IMR-90 (cell line): ENCODE results near the gene STX2. TPM values are rescaled to one million over a fixed set of nuclear protein-coding genes. Genes with fewer than 3 reads are reported as not detected.

ENCODE experiments used
- ATAC-seq: fragments of 200-7000 bp; cut with Tn5 transposase; 2 replicates; pipeline ENCODE4 v1.9.1; 2020; ENCODE audit warnings: low read depth, mild to moderate bottlenecking, moderate library complexity
- BruUV-seq: library from RNA; stranded (reverse); fragments of 400-500 nt; replicated peaks from 2 replicates; lab custom pipeline; 2021; lab: Mats Ljungman, UMichigan
- CTCF ChIA-PET: fragments of 300-600 bp; formaldehyde crosslinking; extraction: SDS; loops from one replicate; lab custom pipeline; 2021; ENCODE audit warnings: antibody characterized with exemption; lab: Yijun Ruan, JAX
- POLR2A ChIA-PET: fragments of 300-600 bp; sonication (Branson Sonifier 250); formaldehyde crosslinking; loops from one replicate; lab custom pipeline; 2022; ENCODE audit warnings: antibody characterized with exemption; ENCODE audit not compliant: unreplicated experiment; lab: Charles Lee
- DNase-seq: peaks from one replicate; pipeline ENCODE4 v3.0.0; 2013
- H2AFZ ChIP-seq: replicated peaks from 2 replicates; pipeline ENCODE3; 2013; ENCODE audit warnings: low read length, mild to moderate bottlenecking; ENCODE audit not compliant: poor library complexity
- H2AK5ac ChIP-seq: 2 replicates; pipeline ENCODE4 v1.6.1; 2013; ENCODE audit warnings: low read depth, low read length, inconsistent platforms
- H2AK9ac ChIP-seq: replicated peaks from 2 replicates; pipeline ENCODE3; 2013; ENCODE audit warnings: mild to moderate bottlenecking, low read depth, low read length, moderate library complexity; ENCODE audit not compliant: poor library complexity
- H2BK120ac ChIP-seq: 2 replicates; pipeline ENCODE4 v1.6.1; 2013; ENCODE audit warnings: low read depth, low read length, inconsistent platforms
- H2BK15ac ChIP-seq: 3 replicates; pipeline ENCODE4 v1.6.1; 2013; ENCODE audit warnings: low read depth, low read length, inconsistent platforms
- H2BK20ac ChIP-seq: 2 replicates; pipeline ENCODE4 v1.6.1; 2013; ENCODE audit warnings: low read depth, mild to moderate bottlenecking, inconsistent platforms, low read length, moderate library complexity
- H2BK5ac ChIP-seq: 2 replicates; pipeline ENCODE4 v1.6.1; 2013; ENCODE audit warnings: mild to moderate bottlenecking, low read depth, low read length, inconsistent platforms; ENCODE audit not compliant: poor library complexity, severe bottlenecking
- H3K14ac ChIP-seq: replicated peaks from 2 replicates; pipeline ENCODE4 v1.6.1; 2013; ENCODE audit warnings: low read depth, low read length, inconsistent platforms
- H3K18ac ChIP-seq: 2 replicates; pipeline ENCODE4 v1.6.1; 2013; ENCODE audit warnings: low read depth, low read length, control low read depth
- H3K23ac ChIP-seq: 2 replicates; pipeline ENCODE4 v1.6.1; 2013; ENCODE audit warnings: low read depth, low read length, inconsistent platforms
- H3K27ac ChIP-seq: 2 replicates; pipeline ENCODE4 v1.5.1; 2013; ENCODE audit warnings: mild to moderate bottlenecking, control low read depth, low read length; ENCODE audit not compliant: insufficient read depth
- H3K27me3 ChIP-seq: 2 replicates; pipeline ENCODE4 v1.6.1; 2013; ENCODE audit warnings: low read length; ENCODE audit not compliant: control insufficient read depth, insufficient read depth
- H3K36me3 ChIP-seq: 2 replicates; pipeline ENCODE4 v1.6.1; 2013; ENCODE audit warnings: low read length, mixed read lengths; ENCODE audit not compliant: control insufficient read depth, insufficient read depth
- H3K4ac ChIP-seq: 2 replicates; pipeline ENCODE4 v1.6.1; 2013; ENCODE audit warnings: low read depth, low read length, inconsistent platforms
- H3K4me1 ChIP-seq: 2 replicates; pipeline ENCODE4 v1.6.1; 2013; ENCODE audit warnings: low read length, mixed read lengths; ENCODE audit not compliant: control insufficient read depth, insufficient read depth
- H3K4me2 ChIP-seq: 2 replicates; pipeline ENCODE4 v1.6.1; 2013; ENCODE audit warnings: low read depth, mild to moderate bottlenecking, control low read depth, low read length, moderate library complexity
- H3K4me3 ChIP-seq: 2 replicates; pipeline ENCODE4 v1.5.1; 2013; ENCODE audit warnings: low read depth, mild to moderate bottlenecking, control low read depth, low read length, moderate library complexity; ENCODE audit not compliant: insufficient read depth
- H3K56ac ChIP-seq: 2 replicates; pipeline ENCODE4 v1.6.1; 2013; ENCODE audit warnings: low read length, inconsistent platforms; ENCODE audit not compliant: insufficient read depth; ENCODE audit errors: extremely low read depth
- H3K79me1 ChIP-seq, 2 experiments: 2 replicates each; pipeline ENCODE4 v1.6.1; 2013; ENCODE audit warnings: low read length in 2 of 2, inconsistent platforms in 1 of 2, low read depth in 1 of 2
- H3K9ac ChIP-seq: 2 replicates; pipeline ENCODE4 v1.6.1; 2013; ENCODE audit warnings: low read depth, low read length, control low read depth
- H3K9me1 ChIP-seq: 2 replicates; pipeline ENCODE4 v1.6.1; 2013; ENCODE audit warnings: low read length, inconsistent platforms; ENCODE audit not compliant: insufficient read depth
- H3K9me3 ChIP-seq: 2 replicates; pipeline ENCODE4 v1.6.1; 2013; ENCODE audit warnings: low read length; ENCODE audit not compliant: control insufficient read depth, insufficient read depth
- H4K20me1 ChIP-seq: 2 replicates; pipeline ENCODE4 v1.6.1; 2013; ENCODE audit warnings: low read length, inconsistent platforms; ENCODE audit not compliant: insufficient read depth
- H4K5ac ChIP-seq: 2 replicates; pipeline ENCODE4 v1.6.1; 2013; ENCODE audit warnings: mild to moderate bottlenecking, low read depth, low read length, control low read depth
- H4K8ac ChIP-seq, 2 experiments: 2 replicates each; pipeline ENCODE4 v1.6.1; 2013; ENCODE audit warnings: low read depth in 2 of 2, low read length in 2 of 2, control low read depth in 1 of 2, inconsistent platforms in 1 of 2
- H4K91ac ChIP-seq: 2 replicates; pipeline ENCODE4 v1.6.1; 2013; ENCODE audit warnings: low read depth, low read length, inconsistent platforms; ENCODE audit not compliant: insufficient read depth
- BHLHE40 ChIP-seq: fragments of 150-350 bp; IDR thresholded peaks from 2 replicates; pipeline ENCODE4 v1.6.1; 2016; ENCODE audit warnings: mild to moderate bottlenecking, low read depth, low read length
- CEBPB ChIP-seq: IDR thresholded peaks from 2 replicates; pipeline ENCODE4 v1.6.1; 2012; ENCODE audit warnings: low read depth, low read length, improper control_type of control experiment
- CHD1 ChIP-seq: IDR thresholded peaks from 2 replicates; pipeline ENCODE4 v1.6.1; 2012; ENCODE audit warnings: low read depth, low read length, improper control_type of control experiment
- FOS ChIP-seq: fragments of 150-350 bp; IDR thresholded peaks from 2 replicates; pipeline ENCODE4 v1.6.1; 2016; ENCODE audit warnings: low read depth, low read length
- MAFK ChIP-seq: IDR thresholded peaks from 2 replicates; pipeline ENCODE4 v1.6.1; 2012; ENCODE audit warnings: low read depth, low read length, improper control_type of control experiment
- MAZ ChIP-seq: IDR thresholded peaks from 2 replicates; pipeline ENCODE4 v1.6.1; 2012; ENCODE audit warnings: low read depth, mild to moderate bottlenecking, low read length, improper control_type of control experiment, moderate library complexity, borderline replicate concordance
- MXI1 ChIP-seq: IDR thresholded peaks from 2 replicates; pipeline ENCODE4 v1.6.1; 2012; ENCODE audit warnings: low read depth, mild to moderate bottlenecking, low read length, moderate library complexity, borderline replicate concordance
- NFE2L2 ChIP-seq: fragments of 150-350 bp; IDR thresholded peaks from 2 replicates; pipeline ENCODE4 v1.6.1; 2016; ENCODE audit warnings: low read depth, mild to moderate bottlenecking, low read length
- POLR2A ChIP-seq: IDR thresholded peaks from 2 replicates; pipeline ENCODE4 v1.6.1; 2012; ENCODE audit warnings: mild to moderate bottlenecking, low read depth, low read length
- RAD21 ChIP-seq: IDR thresholded peaks from 2 replicates; pipeline ENCODE4 v1.6.1; 2012; ENCODE audit warnings: low read length, improper control_type of control experiment
- RCOR1 ChIP-seq: IDR thresholded peaks from 2 replicates; pipeline ENCODE4 v1.6.1; 2012; ENCODE audit warnings: mild to moderate bottlenecking, low read length, improper control_type of control experiment; ENCODE audit not compliant: insufficient replicate concordance
- RFX5 ChIP-seq: IDR thresholded peaks from 2 replicates; pipeline ENCODE4 v1.8.0; 2012; ENCODE audit warnings: low read depth, mild to moderate bottlenecking, low read length, moderate library complexity
- SMC3 ChIP-seq: fragments of 150-350 bp; IDR thresholded peaks from 2 replicates; pipeline ENCODE4 v1.6.1; 2016; ENCODE audit warnings: low read depth, mild to moderate bottlenecking, antibody characterized with exemption, low read length, moderate library complexity
- USF2 ChIP-seq: fragments of 150-350 bp; IDR thresholded peaks from 2 replicates; pipeline ENCODE4 v1.6.1; 2017; ENCODE audit warnings: mild to moderate bottlenecking, antibody characterized with exemption, low read length, low read depth
- WGBS, 2 experiments: methylation state at CpG; one replicate each; pipeline versions ENCODE4 v1.1.5 to v1.1.7; 2013; ENCODE audit warnings: missing lambda C conversion rate in 2 of 2; ENCODE audit not compliant: insufficient read length in 1 of 2; ENCODE audit errors: extremely low coverage in 2 of 2; 5-methylcytosine and 5-hydroxymethylcytosine counted together
- dilution Hi-C: fragments of 300-500 bp; cut with HindIII; formaldehyde crosslinking; loops from one replicate; pipeline ENCODE4 v1.14.3; 2018; ENCODE audit warnings: low sequenced_read_pairs; ENCODE audit not compliant: unreplicated experiment
- in situ Hi-C: fragments of 300-500 bp; cut with MboI; formaldehyde crosslinking; loops from 3 replicates; pipeline ENCODE4 v1.14.3; 2019; ENCODE audit warnings: low sequenced_read_pairs, inconsistent platforms, mixed read lengths
- intact Hi-C: fragments of 100-400 bp; cut with micrococcal nuclease; formaldehyde crosslinking; loops from 2 replicates; pipeline ENCODE4 v1.10.0; 2022
- polyA plus RNA-seq, 3 experiments: library from polyadenylated mRNA; depleted of rRNA; stranded (reverse); fragments of >200 nt; gene quantifications; 2 replicates each; pipeline ENCODE4 v1.2.3, GENCODE V29; 2012; ENCODE audit warnings: low replicate concordance in 1 of 3
- total RNA-seq: library from RNA; depleted of rRNA; stranded (reverse); fragments of >200 nt; gene quantifications from 2 replicates; pipeline ENCODE4 v1.2.3, GENCODE V29; 2012
- TF ChIP-seq, protein P1 (sequence below): conservative IDR thresholded peaks from 2 replicates; pipeline ENCODE4 v1.5.1; 2012; ENCODE audit warnings: mild to moderate bottlenecking, low read depth, low read length, improper control_type of control experiment
- TF ChIP-seq, protein P2 (sequence below): fragments of 150-350 bp; IDR thresholded peaks from 2 replicates; pipeline ENCODE4 v1.6.1; 2016; ENCODE audit warnings: low read depth, mild to moderate bottlenecking, low read length, moderate library complexity, borderline replicate concordance

Gene STX2
- total and polyA plus RNA-seq, 2 of the 4 experiments (the other 2 are of a cell fraction) = 26.9 to 32.5 TPM

DNA sequence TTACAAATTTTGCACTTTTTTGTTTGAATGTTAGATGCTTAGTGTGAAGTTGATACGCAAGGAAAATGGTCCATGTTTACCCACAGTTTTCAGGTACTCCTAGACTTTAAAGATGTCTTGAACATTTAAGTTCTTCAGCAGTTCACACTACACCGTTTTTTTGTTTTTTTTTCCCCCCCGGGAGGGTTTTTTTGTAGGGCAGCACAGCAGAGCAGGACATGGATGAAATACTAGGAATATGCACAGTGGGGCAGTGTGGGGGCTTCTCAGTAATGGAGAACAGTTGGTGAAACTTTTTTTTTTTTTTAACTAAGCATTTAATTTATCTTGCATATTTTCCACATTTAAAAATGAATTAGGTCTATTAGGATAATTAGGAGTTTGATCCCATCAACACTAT lies 37.7 kb upstream of the STX2 start:
- Histone ChIP-seq H3K27me3 (no peaks in the 10 kb centered on the region), H4K5ac (no peak overlapping the region), H3K4ac (no peak overlapping the region), H4K8ac (no peak overlapping the region), H3K36me3 (peaks cover 22% of the 10 kb centered on the region), H3K9me3 (no peaks in the 10 kb centered on the region), H3K4me1 (no peaks in the 10 kb centered on the region), H3K79me1 (peaks cover 11 to 32% of the 10 kb centered on the region in 2 experiments; a peak in 2 of 4 replicates), H3K18ac (no peak overlapping the region), H2AK5ac (no peak overlapping the region), H4K20me1 (peaks cover 27% of the 10 kb centered on the region), H3K27ac (no peak overlapping the region), H3K4me3 (no peak overlapping the region), H2BK5ac (no peak overlapping the region), H2BK20ac (no peak overlapping the region), H3K14ac (no peak overlapping the region), H3K4me2 (no peak overlapping the region), H3K9ac (no peak overlapping the region), H2BK120ac (no peak overlapping the region), H3K56ac (no peak overlapping the region), H3K9me1 (peaks cover 6% of the 10 kb centered on the region; the same call in 1 of the 2 replicates), H2BK15ac (no peak overlapping the region), H4K91ac (no peak overlapping the region), H3K23ac (no peak overlapping the region), H2AFZ (no peak overlapping the region), H2AK9ac (no peak overlapping the region)
- no CpG with 5 or more reads among the region's 3 CpGs for WGBS, 2 experiments
- no peak for ATAC-seq
- dilution Hi-C loops (no loop called here), intact Hi-C loops (no loop called here), in situ Hi-C loops (no loop called here)
- DNase-seq = no peak
- TF ChIP-seq NFE2L2 = no peak
- TF ChIP-seq, protein P1, sequence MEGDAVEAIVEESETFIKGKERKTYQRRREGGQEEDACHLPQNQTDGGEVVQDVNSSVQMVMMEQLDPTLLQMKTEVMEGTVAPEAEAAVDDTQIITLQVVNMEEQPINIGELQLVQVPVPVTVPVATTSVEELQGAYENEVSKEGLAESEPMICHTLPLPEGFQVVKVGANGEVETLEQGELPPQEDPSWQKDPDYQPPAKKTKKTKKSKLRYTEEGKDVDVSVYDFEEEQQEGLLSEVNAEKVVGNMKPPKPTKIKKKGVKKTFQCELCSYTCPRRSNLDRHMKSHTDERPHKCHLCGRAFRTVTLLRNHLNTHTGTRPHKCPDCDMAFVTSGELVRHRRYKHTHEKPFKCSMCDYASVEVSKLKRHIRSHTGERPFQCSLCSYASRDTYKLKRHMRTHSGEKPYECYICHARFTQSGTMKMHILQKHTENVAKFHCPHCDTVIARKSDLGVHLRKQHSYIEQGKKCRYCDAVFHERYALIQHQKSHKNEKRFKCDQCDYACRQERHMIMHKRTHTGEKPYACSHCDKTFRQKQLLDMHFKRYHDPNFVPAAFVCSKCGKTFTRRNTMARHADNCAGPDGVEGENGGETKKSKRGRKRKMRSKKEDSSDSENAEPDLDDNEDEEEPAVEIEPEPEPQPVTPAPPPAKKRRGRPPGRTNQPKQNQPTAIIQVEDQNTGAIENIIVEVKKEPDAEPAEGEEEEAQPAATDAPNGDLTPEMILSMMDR = no peak
- no peak for TF ChIP-seq BHLHE40
- TF ChIP-seq CHD1 = no peak
- no peak for TF ChIP-seq USF2
- TF ChIP-seq RAD21 = no peak
- no peak for TF ChIP-seq MAFK
- TF ChIP-seq MAZ = no peak
- TF ChIP-seq, protein P2, sequence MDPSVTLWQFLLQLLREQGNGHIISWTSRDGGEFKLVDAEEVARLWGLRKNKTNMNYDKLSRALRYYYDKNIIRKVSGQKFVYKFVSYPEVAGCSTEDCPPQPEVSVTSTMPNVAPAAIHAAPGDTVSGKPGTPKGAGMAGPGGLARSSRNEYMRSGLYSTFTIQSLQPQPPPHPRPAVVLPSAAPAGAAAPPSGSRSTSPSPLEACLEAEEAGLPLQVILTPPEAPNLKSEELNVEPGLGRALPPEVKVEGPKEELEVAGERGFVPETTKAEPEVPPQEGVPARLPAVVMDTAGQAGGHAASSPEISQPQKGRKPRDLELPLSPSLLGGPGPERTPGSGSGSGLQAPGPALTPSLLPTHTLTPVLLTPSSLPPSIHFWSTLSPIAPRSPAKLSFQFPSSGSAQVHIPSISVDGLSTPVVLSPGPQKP = no peak
- TF ChIP-seq CEBPB = no peak
- no peak for TF ChIP-seq RFX5
- TF ChIP-seq MXI1 = no peak
- TF ChIP-seq POLR2A = no peak
- no peak for TF ChIP-seq SMC3
- no peak for TF ChIP-seq FOS
- TF ChIP-seq RCOR1 = no peak
- ChIA-PET POLR2A (no interaction called here), CTCF (interaction anchor here (0.7 kb wide), 1 partner anchor 18 kb away, joined by 4 read pairs; no protein-coding TSS in a partner anchor)
- BruUV-seq = no TSS peak
